Occipital lobe (tissue), 2 donors: ENCODE measurements around the gene CTNNBL1. TPM values are rescaled to one million over a fixed set of nuclear protein-coding genes. Genes with fewer than 3 reads are reported as not detected.
"Not testable (repeated sequence)": the region's sequence is repeated elsewhere in the genome, so short reads cannot be mapped to it uniquely, and the experiment has no call there.

Experiments
- DNase-seq: peaks from one replicate; lab custom pipeline; 2025; lab: John Stamatoyannopoulos, UW
- total RNA-seq: library from RNA; depleted of rRNA; stranded (reverse); fragments of >200 nt; gene quantifications from one replicate; pipeline ENCODE4 v1.2.3, GENCODE V29; 2014

The CTNNBL1 gene
- total RNA-seq, 1 donor from 2014 or later = 26.5 TPM

GRCh38 chr20:37679751-37680150, 14.1 kb upstream of the CTNNBL1 start:
- not testable (repeated sequence) for DNase-seq

- no peak for DNase-seq
Measured at GRCh38 chr20:37680420-37680819, 13.4 kb upstream of the CTNNBL1 start.

DNA sequence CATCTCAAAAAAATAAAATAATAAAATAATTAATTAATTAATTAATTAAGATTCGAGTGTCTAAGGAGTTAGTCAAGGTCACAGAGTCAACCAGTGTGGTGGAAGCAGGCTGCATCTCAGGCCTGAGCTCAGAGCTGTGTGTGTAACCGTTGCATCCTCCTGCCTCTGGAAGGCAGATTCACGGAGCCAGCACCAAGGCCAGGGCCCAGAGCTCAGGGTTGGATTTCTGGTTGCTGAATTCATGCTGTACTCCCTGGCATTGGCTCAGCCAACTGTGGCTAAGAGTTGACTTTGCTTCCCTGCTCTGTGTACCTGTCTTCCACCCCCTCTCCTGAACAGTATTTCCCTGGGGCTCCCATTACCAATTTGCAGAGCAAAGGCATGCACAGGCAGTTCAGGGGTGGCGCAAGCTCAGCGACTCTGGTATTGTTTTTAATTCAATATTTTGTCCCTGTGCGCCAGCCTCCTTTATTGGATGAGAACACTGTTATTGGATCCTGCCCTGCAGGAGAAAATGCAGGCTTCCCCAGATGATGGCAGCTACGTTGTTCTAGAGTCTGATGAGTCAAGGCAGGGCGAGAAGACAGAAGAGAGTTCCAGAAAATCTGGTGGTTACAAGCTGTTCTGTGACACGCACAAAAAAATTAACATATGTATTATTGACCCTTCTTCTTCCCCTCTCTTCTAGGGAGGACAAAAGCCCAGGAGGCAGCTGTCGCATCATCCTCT, 12.3 kb upstream of the CTNNBL1 start:
- no peak for DNase-seq

DNA sequence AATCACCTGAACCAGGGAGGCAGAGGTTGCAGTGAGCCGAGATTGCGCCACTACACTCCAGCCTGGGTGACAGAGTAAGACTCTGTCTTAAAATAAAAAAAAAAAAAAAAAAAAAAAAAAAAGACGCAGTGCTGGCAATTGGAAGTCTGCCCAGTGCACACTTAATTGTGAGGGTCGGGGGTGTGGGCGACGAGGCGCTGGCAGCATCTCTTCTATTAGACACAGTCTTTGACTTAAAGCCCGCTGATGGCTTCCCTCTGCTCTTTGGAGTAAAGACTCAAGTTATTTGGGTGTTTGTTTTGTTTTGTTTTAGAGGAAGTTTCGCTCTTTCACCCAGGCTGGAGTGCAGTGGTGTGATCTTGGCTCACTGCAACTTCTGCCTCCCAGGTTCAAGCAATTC, 10.7 kb upstream of the CTNNBL1 start:
- not testable (repeated sequence) for DNase-seq

- no peak for DNase-seq
Measured at GRCh38 chr20:37686762-37687477, 6.9 kb upstream of the CTNNBL1 start.

DNA sequence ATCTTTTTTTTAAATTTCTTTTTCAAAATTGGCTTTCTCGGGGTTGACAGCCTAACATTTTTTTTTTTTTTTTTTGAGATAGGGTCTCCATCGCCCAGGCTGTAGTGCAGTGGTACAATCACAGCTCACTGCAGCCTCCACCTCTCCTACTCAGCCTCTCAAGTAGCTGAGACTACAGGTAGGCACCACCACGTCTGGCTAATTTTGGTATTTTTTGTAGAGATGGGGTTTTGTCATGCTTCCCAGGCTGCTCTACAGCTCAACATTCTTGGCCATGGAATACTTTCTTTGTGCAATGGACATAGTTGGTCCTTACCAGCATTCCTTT, 6.4 kb upstream of the CTNNBL1 start:
- DNase-seq = no peak

- no peak for DNase-seq
Measured at GRCh38 chr20:37688093-37688492, 5.7 kb upstream of the CTNNBL1 start.

- DNase-seq = no peak
Measured at GRCh38 chr20:37690626-37691369, 3.0 kb upstream of the CTNNBL1 start.

- no peak for DNase-seq
Measured at GRCh38 chr20:37692459-37693166, 1.2 kb upstream of the CTNNBL1 start.

DNA sequence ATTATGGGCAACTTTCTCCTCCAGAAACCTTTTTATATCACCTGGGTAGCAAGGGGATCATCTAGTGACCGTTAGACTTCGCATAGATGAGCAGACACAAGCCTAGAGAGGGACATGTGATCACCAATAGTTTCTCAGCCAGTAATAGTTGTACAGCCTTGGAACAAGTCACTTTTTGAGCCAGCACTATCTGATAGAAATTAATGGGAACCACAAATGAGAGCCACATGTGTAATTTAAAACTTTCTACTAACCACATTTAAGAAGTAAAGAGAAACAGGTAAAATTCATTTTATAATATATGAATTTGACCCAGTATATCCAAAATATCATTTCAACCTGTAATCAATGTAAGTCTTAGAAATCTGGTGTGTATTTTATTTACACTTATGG, 592 bp upstream of the CTNNBL1 start:
- no peak for DNase-seq

- no peak for DNase-seq
Measured at GRCh38 chr20:37695684-37696342, 2.0 kb downstream of the CTNNBL1 start.

- no peak for DNase-seq
Measured at GRCh38 chr20:37697314-37697713, 3.5 kb downstream of the CTNNBL1 start.

- DNase-seq = no peak
Measured at GRCh38 chr20:37699202-37699601, 5.4 kb downstream of the CTNNBL1 start.

GRCh38 chr20:37700301-37700700, 6.5 kb downstream of the CTNNBL1 start:
- no peak for DNase-seq

- DNase-seq = not testable (repeated sequence)
Measured at GRCh38 chr20:37701676-37702075, 7.8 kb downstream of the CTNNBL1 start.

GRCh38 chr20:37702403-37703034, 8.7 kb downstream of the CTNNBL1 start:
- no peak for DNase-seq

DNA sequence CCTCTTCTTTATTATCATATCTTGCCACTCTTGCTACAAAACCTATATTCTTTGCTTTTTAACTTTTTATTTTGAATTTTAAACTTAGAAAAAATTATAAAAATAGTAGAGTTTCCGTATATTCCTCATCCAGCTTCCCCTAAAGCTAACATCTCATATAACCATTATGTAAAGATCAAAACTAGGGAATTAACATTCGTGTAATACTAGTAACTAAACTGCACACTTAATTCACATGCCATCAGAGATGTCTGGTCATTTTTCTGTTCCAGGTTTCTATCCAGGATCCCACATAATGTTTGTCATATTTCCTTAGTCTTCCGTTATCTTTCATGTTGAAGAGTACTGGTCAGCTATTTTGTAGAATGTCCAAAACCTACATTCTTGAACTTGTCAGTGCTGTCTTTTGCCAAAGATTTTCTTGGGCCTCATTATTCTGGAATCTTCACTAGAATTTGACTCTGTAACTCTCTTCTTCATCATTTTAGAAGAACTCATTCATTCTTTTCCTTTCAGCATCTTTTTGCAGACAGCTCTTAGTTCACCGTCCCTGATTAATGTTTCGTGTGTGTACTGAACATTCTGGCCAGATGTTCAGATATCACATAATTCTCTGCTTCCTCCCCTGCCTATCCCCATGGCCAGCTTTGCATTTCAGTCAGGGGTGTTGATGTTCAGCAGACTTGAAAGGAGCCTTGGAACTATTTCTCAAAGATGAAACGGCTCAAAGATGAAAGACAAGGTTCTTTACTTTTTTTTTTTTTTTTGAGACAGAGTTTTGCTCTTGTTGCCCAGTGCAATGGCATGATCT, 9.4 kb downstream of the CTNNBL1 start:
- DNase-seq = no peak

DNA sequence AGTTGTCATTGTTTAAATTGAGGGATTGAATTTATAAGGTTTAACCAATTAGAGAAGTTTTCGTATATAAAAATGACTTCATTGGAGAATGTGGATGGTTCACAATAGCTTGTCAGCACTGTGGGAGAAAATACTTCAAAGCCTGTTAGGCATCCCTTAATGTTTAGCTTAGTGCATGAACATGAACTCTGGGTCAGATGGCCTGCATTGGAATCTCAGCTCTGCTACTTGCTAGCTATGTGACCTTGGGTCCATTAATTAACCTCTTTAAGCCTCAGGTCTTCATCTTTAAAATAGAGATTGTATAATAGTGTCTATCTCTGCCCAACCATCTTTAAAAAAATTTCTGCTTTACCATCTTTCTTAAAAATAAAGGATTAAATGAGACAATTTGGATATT, 11.1 kb downstream of the CTNNBL1 start:
- DNase-seq = no peak

GRCh38 chr20:37706298-37706697, 12.5 kb downstream of the CTNNBL1 start:
- no peak for DNase-seq

GRCh38 chr20:37711001-37711400, 17.2 kb downstream of the CTNNBL1 start:
- DNase-seq = no peak
